Activated CD4-positive, CD25-positive, alpha-beta regulatory T cell treated with anti-CD3 and anti-CD28 coated beads, Interleukin-2, amount 50 U/mL, for 16 hours (primary cell): ENCODE measurements around the gene SRRM1.
"Not testable (repeated sequence)": the region's sequence is repeated elsewhere in the genome, so short reads cannot be mapped to it uniquely, and the experiment has no call there.

Experiments
- DNase-seq: peaks from one replicate; pipeline ENCODE4 v3.0.0-alpha.2; 2020; ENCODE audit warnings: low read depth, low spot score

SRRM1 gene

DNA sequence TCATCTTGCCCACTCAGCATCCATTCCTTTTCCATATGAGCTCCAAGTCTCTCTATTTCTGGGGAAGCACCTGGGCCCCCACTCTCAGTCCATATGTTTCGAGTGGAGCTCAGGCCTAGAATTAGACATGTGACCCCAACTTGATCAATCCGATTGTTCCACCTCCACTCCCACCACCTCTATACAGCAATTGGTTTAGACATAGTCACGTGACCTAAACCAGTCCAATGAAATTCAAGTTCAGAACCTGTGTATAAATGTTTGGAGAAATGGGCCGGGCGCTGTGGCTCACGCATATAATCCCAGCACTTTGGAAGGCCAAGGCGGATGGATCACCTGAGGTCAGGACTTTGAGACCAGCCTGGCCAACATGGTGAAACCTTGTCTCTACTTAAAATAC lies 72.6 kb downstream of the SRRM1 start:
- no peak for DNase-seq

GRCh38 chr1:24717887-24718650 lies 75.0 kb downstream of the SRRM1 start:
- DNase-seq, result no peak

DNA sequence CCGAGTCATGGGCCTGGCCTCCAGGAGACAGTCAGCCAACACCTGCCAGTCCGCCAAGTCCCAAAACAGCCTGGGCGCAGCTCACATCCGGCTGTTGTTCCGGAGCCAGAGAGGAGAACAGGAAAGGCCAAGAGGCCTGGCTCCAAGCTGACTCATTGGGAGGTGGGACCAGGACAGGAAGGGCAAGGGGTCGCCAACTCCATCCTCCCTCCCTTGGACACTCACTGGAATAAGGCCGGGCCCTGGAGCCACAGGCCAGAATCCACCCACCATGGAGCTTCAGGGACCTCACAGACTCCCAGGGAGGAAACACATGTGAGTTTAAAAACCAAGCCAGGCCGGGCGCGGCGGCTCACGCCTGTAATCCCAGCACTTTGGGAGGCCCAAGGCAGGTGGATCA lies 77.0 kb downstream of the SRRM1 start:
- DNase-seq, result no peak

DNA sequence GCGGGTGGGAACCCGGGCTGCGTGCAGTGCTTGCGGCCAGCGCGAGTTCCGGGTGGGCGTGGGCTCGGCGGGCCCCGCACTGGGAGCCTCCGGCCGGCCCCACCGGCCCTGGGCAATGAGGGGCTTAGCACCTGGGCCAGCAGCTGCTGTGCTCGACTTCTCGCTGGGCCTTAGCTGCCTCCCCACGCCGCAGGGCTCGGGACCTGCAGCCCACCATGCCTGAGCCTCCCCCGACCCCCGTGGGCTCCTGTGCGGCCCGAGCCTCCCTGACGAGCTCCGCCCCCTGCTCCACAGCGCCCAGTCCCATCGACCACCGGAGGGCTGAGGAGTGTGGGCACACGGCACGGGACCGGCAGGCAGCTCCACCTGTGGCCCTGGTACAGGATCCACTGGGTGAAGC lies 78.4 kb downstream of the SRRM1 start:
- no peak for DNase-seq

DNA sequence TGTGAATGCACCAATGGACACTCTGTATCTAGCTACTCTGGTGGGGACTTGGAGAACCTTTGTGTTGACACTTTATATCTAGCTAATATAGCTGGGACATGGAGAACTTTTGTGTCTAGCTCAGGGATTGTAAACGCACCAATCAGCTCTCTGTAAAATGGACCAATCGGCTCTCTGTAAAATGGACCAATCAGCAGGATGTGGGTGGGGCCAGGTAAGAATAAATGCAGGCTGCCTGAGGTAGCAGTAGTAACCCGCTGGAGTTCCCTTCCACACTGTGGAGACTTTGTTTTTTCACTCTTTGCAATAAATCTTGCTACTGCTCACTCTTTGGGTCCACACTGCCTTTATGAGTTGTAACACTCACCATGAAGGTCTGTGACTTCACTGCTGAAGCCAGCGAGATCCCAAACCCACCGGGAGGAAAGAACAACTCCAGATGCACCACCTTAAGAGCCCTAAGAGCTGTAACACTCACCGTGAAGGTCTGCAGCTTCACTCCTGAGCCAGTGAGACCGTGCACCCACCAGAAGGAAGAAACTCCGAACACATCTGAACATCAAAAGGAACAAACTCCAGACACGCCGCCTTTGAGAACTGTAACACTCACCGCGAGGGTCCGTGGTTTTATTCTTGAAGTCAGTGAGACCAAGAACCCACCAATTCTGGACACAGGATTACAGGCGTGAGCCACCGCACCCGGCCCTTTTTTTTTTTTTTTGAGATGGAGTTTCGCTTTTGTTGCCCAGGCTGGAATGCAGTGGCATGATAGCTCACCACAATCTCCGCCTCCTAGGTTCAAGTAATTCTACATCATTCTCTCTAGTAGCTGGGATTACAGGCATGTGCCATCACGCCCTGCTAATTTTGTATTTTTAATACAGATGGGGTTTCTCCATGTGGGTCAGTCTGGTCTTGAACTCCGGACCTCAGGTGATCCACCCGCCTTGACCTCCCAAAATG lies 79.3 kb downstream of the SRRM1 start:
- DNase-seq, result not testable (repeated sequence)
